Retinal pigment epithelial cell (primary cell): ENCODE results near the gene AKAP9.
"Not testable (repeated sequence)": the region's sequence is repeated elsewhere in the genome, so short reads cannot be mapped to it uniquely, and the experiment has no call there.

Experiments used
- DNase-seq: peaks from one replicate; pipeline ENCODE4 v3.0.0-alpha.2; 2010; ENCODE audit warnings: low read depth
- H3K4me3 ChIP-seq: 2 replicates; pipeline ENCODE4 v1.5.1; 2011; ENCODE audit warnings: mild to moderate bottlenecking, low read length, control low read depth, moderate library complexity
- TF ChIP-seq, protein P1 (sequence below): conservative IDR thresholded peaks from 2 replicates; pipeline ENCODE4 v1.5.1; 2011; ENCODE audit warnings: low read depth, low read length, control low read depth, inconsistent platforms

Gene AKAP9

DNA sequence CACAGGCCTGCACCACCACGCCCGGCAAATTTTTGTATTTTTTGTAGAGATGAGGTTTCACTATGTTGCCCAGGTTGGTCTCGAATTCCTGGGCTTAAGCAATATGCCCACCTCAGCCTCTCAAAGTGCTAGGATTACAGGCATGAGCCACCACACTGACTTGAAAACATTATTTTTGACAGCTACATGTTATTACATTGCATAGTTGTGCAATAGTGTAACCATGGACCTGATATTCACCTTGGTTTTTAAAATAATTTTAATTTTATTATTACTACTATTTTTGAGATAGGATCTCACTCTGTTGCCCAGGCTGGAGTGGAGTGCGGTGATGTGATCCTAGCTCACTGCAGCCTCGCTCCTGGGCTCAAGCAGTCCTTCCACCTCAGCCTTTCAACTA, 18.4 kb downstream of the AKAP9 start:
- H3K4me3 ChIP-seq = no peak overlapping the region
- no peak for DNase-seq
- TF ChIP-seq, protein P1, sequence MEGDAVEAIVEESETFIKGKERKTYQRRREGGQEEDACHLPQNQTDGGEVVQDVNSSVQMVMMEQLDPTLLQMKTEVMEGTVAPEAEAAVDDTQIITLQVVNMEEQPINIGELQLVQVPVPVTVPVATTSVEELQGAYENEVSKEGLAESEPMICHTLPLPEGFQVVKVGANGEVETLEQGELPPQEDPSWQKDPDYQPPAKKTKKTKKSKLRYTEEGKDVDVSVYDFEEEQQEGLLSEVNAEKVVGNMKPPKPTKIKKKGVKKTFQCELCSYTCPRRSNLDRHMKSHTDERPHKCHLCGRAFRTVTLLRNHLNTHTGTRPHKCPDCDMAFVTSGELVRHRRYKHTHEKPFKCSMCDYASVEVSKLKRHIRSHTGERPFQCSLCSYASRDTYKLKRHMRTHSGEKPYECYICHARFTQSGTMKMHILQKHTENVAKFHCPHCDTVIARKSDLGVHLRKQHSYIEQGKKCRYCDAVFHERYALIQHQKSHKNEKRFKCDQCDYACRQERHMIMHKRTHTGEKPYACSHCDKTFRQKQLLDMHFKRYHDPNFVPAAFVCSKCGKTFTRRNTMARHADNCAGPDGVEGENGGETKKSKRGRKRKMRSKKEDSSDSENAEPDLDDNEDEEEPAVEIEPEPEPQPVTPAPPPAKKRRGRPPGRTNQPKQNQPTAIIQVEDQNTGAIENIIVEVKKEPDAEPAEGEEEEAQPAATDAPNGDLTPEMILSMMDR = no peak

DNA sequence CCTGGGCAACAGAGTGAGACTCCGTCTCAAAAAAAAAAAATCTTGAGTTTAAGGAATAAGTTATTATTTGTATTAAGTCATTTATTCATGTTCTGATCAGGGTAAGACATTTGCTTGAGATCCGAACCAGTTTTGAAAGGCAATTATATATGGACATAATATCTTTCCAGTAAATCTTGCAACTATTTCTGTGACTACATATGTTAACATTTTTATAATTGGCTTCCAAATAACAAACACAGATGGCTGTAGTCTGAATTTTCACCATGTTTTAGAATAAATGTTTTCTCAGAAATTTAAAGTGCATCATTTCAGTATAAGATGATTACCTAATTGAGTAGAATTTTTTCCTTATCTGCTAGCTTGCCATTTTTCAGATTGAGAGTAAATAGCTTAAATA, 21.2 kb downstream of the AKAP9 start:
- TF ChIP-seq, protein P1 = no peak
- DNase-seq = no peak
- no peak overlapping the region for H3K4me3 ChIP-seq

DNA sequence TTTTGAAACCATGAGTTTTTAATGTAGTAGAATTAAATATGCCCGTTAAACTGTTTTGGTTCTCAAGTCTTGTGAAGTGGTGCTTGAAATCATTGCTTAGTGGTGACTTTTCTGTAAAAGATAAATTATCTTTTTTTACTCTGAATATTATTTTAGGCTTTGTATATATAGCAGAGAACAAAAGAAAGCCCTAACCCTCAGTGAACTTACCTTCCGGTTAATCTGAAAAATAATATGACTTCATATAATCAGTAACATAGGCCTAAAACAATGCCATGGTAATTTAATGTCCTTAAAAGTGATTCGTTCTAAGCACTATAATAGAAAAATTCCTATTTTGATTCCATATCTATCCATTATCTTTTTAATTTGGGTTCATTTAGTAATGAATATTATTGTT, 21.8 kb downstream of the AKAP9 start:
- TF ChIP-seq, protein P1 = no peak

DNA sequence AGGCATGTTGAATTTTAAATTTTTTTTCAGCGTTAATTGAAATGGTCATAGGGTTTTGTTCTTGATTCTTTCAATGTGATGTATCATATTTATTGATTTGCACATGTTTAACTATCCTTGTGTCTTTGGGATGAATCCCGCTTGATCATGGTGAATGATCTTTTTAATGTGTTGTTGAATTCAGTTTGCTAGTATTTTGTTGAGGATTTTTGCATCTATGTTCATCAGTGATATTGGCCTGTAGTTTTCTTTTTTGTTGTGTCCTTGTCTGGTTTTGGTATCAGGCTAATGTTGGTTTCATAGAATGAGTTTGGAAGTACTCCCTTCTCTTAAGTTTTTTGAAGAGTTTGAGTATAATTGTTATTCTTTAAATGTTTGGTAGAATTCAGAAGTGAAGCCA, 26.9 kb downstream of the AKAP9 start:
- not testable (repeated sequence) for DNase-seq, H3K4me3 ChIP-seq

More for the DNA sequence above, 21.8 kb downstream of the AKAP9 start:
- no peak for DNase-seq
- no peak overlapping the region for H3K4me3 ChIP-seq

DNA sequence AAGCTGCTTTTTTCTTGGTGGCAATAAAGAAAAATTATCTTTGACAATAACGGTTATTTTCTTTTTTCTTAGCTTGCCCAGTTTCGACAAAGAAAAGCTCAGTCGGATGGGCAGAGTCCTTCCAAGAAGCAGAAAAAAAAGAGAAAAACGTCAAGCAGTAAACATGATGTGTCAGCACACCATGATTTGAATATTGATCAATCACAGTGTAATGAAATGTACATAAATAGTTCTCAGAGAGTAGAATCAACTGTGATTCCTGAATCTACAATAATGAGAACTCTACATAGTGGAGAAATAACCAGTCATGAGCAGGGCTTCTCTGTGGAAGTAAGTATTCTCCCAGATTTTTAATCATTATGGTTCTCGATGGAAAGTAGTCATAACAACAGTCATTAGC, 33.0 kb downstream of the AKAP9 start:
- DNase-seq = no peak
- TF ChIP-seq, protein P1 = no peak
- H3K4me3 ChIP-seq = no peak overlapping the region

DNA sequence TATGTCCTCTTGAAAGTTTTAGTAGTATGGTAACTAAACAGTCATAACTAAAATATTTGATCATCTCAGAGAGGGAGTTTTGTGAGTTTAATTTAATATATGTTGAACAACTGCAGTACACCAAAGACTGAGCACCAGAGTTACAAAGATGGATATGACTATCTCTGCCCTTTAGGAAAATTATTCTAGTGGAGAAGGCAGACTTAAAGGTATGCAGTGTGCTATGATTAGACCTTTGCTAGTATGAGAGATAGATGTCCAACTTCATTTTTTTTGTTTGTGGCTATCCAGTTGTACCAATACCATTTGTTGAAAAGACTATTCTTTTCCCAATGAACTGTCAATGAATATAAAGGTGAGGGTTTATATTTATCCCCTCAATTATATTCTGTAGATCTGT, 33.4 kb downstream of the AKAP9 start:
- no peak for DNase-seq
- no peak overlapping the region for H3K4me3 ChIP-seq
- TF ChIP-seq, protein P1 = no peak

DNA sequence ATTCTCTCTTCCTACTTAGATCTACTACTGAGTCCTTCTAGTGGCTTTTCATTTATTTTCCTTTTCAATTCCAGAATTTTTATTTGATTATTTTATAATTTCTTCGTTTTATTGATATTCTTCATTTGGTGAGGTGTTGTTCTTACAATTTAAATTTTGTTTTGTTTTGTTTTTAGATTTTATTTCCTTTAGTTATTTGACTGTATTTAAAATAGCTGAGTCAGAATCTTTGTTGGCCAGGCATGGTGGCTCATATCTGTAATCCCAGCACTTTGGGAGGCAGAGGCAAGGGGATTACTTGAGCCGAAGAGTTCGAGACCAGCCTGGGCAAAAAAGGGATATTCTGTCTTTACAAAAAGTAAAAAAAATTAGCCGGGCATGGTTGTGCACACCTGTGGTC, 36.1 kb downstream of the AKAP9 start:
- DNase-seq = no peak
- TF ChIP-seq, protein P1 = no peak
- H3K4me3 ChIP-seq = no peak overlapping the region

DNA sequence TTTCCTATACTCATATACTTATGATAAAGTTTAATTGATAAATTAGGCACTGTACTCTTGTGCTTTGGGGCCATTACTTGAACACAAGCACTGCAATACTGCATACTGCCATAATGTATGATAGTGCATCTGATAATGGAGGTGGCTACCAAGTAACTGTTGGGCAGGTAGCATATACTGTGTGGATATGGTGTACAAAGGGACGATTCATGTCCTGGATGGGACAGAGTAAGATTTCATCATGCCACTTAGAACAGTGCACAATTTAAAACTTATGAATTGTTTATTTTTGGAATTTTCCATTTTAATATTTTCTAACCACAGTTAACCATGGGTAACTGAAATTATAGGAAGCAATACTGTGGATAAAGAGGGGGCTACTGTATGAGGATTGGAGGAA, 38.9 kb downstream of the AKAP9 start:
- TF ChIP-seq, protein P1 = no peak
- no peak overlapping the region for H3K4me3 ChIP-seq
- DNase-seq = no peak

DNA sequence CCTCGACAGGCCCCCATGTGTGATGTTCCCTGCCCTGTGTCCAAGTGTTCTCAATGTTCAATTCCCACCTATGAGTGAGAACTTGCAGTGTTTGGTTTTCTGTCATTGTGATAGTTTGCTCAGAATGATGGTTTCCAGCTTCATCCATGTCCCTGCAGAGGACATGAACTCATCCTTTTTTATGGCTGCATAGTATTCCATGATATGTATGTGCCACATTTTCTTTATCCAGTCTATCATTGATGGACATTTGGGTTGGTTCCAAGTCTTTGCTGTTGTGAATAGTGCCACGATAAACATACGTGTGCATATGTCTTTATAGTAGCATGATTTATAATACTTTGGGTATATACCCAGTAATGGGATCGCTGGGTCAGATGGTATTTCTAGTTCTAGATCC, 41.7 kb downstream of the AKAP9 start:
- not testable (repeated sequence) for DNase-seq, H3K4me3 ChIP-seq
